Panc1 (cell line): ENCODE measurements around the gene TEX11. TPM values are rescaled to one million over a fixed set of nuclear protein-coding genes. Genes with fewer than 3 reads are reported as not detected.

Source experiments
- ATAC-seq: fragments of 200-7000 bp; cut with Tn5 transposase; 2 replicates; pipeline ENCODE4 v1.9.1; 2020; ENCODE audit warnings: mild to moderate bottlenecking, moderate library complexity
- BruUV-seq: library from RNA; stranded (reverse); fragments of 400-500 nt; replicated peaks from 2 replicates; lab custom pipeline; 2021; lab: Mats Ljungman, UMichigan
- CTCF ChIA-PET: fragments of 300-600 bp; sonication (Branson Sonifier 250); formaldehyde crosslinking; loops from one replicate; lab custom pipeline; 2022; ENCODE audit warnings: antibody characterized with exemption; lab: Charles Lee
- POLR2A ChIA-PET: fragments of 300-600 bp; sonication (Branson Sonifier 250); formaldehyde crosslinking; loops from one replicate; lab custom pipeline; 2022; ENCODE audit warnings: antibody characterized with exemption; lab: Charles Lee
- DNase-seq: peaks from one replicate; pipeline ENCODE4 v3.0.0-alpha.2; 2010; ENCODE audit warnings: low read depth, low spot score
- H3K27ac ChIP-seq: 2 replicates; pipeline ENCODE4 v1.5.1; 2011; ENCODE audit warnings: mild to moderate bottlenecking, low read length, inconsistent platforms
- H3K27me3 ChIP-seq: fragments of 200-500 bp; sonication (Bioruptor generic); 2 replicates; pipeline ENCODE4 v1.6.0; 2014; ENCODE audit warnings: low read length, inconsistent platforms; ENCODE audit not compliant: control insufficient read depth, insufficient read depth
- H3K36me3 ChIP-seq: fragments of 200-500 bp; sonication (Bioruptor generic); 2 replicates; pipeline ENCODE4 v1.5.1; 2014; ENCODE audit warnings: inconsistent platforms, mild to moderate bottlenecking, low read length, moderate library complexity; ENCODE audit not compliant: control insufficient read depth, insufficient read depth
- H3K4me1 ChIP-seq: 2 replicates; pipeline ENCODE4 v1.5.1; 2011; ENCODE audit warnings: inconsistent platforms, mild to moderate bottlenecking, low read length, moderate library complexity; ENCODE audit not compliant: control insufficient read depth, insufficient read depth
- H3K4me3 ChIP-seq, 2 experiments: 2 replicates each; pipeline ENCODE4 v1.5.1; 2011 to 2012; ENCODE audit warnings: low read depth in 2 of 2, low read length in 2 of 2, mild to moderate bottlenecking in 2 of 2, inconsistent platforms in 1 of 2, moderate library complexity in 1 of 2
- H3K9me3 ChIP-seq: fragments of 200-500 bp; sonication (Bioruptor generic); 2 replicates; pipeline ENCODE4 v1.5.1; 2014; ENCODE audit warnings: low read depth, mild to moderate bottlenecking, inconsistent platforms, low read length, moderate library complexity; ENCODE audit not compliant: control insufficient read depth, insufficient read depth
- CTCF ChIP-seq: fragments of 450-650 bp; IDR thresholded peaks from 2 replicates; pipeline ENCODE4 v1.5.1; 2017; ENCODE audit warnings: mild to moderate bottlenecking
- POLR2AphosphoS5 ChIP-seq: IDR thresholded peaks from 2 replicates; pipeline ENCODE4 v1.6.1; 2012; ENCODE audit warnings: mild to moderate bottlenecking, low read depth, low read length, moderate library complexity
- REST ChIP-seq, 2 experiments: IDR thresholded peaks; 2 replicates each; pipeline ENCODE4 v1.6.1; 2011 to 2012; ENCODE audit warnings: low read depth in 2 of 2, control low read depth in 1 of 2, low read length in 1 of 2, mild to moderate bottlenecking in 1 of 2, moderate library complexity in 1 of 2; ENCODE audit not compliant: insufficient read depth in 1 of 2
- SIN3A ChIP-seq: IDR thresholded peaks from 2 replicates; pipeline ENCODE4 v1.6.1; 2012; ENCODE audit warnings: low read depth, mild to moderate bottlenecking, low read length, moderate library complexity, borderline replicate concordance; ENCODE audit not compliant: insufficient read depth
- TCF7L2 ChIP-seq: IDR thresholded peaks from 2 replicates; pipeline ENCODE4 v1.6.1; 2011; ENCODE audit warnings: mild to moderate bottlenecking, low read depth, low read length, inconsistent platforms
- in situ Hi-C: cut with HindIII; loops from 2 replicates; pipeline ENCODE4 v1.10.0; 2016; ENCODE audit warnings: low sequenced_read_pairs, low pct_unique_long_range_greater_than_20kb
- intact Hi-C: fragments of 100-400 bp; cut with micrococcal nuclease; formaldehyde crosslinking; loops from one replicate; pipeline ENCODE4 v1.10.0; 2022; ENCODE audit not compliant: unreplicated experiment
- total RNA-seq: library from RNA; stranded (reverse); gene quantifications from one replicate; pipeline ENCODE4 v1.2.1, GENCODE V29; 2021; ENCODE audit not compliant: unreplicated experiment

The TEX11 gene
- total RNA-seq, 1 experiment from 2014 or later, result not detected

- no TSS peak for BruUV-seq
- Histone ChIP-seq H3K4me3 (no peak overlapping the region), H3K4me1 (no peaks in the 10 kb centered on the region), H3K9me3 (no peaks in the 10 kb centered on the region), H3K27ac (no peak overlapping the region), H3K36me3 (no peaks in the 10 kb centered on the region), H3K27me3 (no peaks in the 10 kb centered on the region)
- DNase-seq (no peak), ATAC-seq (no peak)
- in situ Hi-C loops (no loop called here), intact Hi-C loops (no loop called here)
- TF ChIP-seq REST (IDR thresholded peaks at IDR 0.05; ENCODE audit: insufficient read depth in 1 of 2, low read depth in 2 of 2, low read length in 1 of 2) (no peak), POLR2AphosphoS5 (no peak), TCF7L2 (no peak), SIN3A (no peak), CTCF (no peak)
- CTCF ChIA-PET, result no interaction called here
- POLR2A ChIA-PET, result no interaction called here
Observed at GRCh38 chrX:70505451-70505841, 403.1 kb downstream of the TEX11 start.

GRCh38 chrX:70504772-70505450, 403.6 kb downstream of the TEX11 start:
- intact Hi-C loops (no loop called here), in situ Hi-C loops (no loop called here)
- DNase-seq (no peak), ATAC-seq (no peak)
- CTCF ChIA-PET, result no interaction called here
- TF ChIP-seq REST (IDR thresholded peaks at IDR 0.05; ENCODE audit: insufficient read depth in 1 of 2, low read depth in 2 of 2, low read length in 1 of 2) (no peak), TCF7L2 (no peak), POLR2AphosphoS5 (no peak), SIN3A (no peak), CTCF (no peak)
- no TSS peak for BruUV-seq
- Histone ChIP-seq H3K9me3 (no peaks in the 10 kb centered on the region), H3K4me3 (no peak overlapping the region), H3K27me3 (no peaks in the 10 kb centered on the region), H3K27ac (no peak overlapping the region), H3K36me3 (no peaks in the 10 kb centered on the region), H3K4me1 (no peaks in the 10 kb centered on the region)
- POLR2A ChIA-PET, result no interaction called here
